Sigmoid colon (tissue), 4 donors: ENCODE results near the gene ANO9.

ENCODE experiments used
- EP300 ChIP-seq, 4 donors: sonication (generic); formaldehyde crosslinking; IDR thresholded peaks; one replicate each; pipeline ENCODE4 v1.6.1; 2017; ENCODE audit warnings: antibody characterized with exemption in 4 of 4
- POLR2A ChIP-seq, 2 donors: fragments of 450-650 bp; IDR thresholded peaks; one replicate each; pipeline ENCODE4 v1.6.1; 2016; ENCODE audit warnings: antibody characterized with exemption in 2 of 2, mild to moderate bottlenecking in 2 of 2, moderate library complexity in 2 of 2
- POLR2AphosphoS5 ChIP-seq, 4 donors: sonication (generic); formaldehyde crosslinking; IDR thresholded peaks; one replicate each; pipeline ENCODE4 v1.6.1; 2017; ENCODE audit warnings: antibody characterized with exemption in 4 of 4
- TF ChIP-seq, protein P1 (sequence below), 4 experiments: fragments of 450-650 bp in 3 of 4; fragments of 200-600 bp in 1 of 4; IDR thresholded peaks; one replicate each; pipeline ENCODE4 v1.5.1; 2016 to 2019; ENCODE audit warnings: antibody characterized with exemption in 4 of 4, mild to moderate bottlenecking in 3 of 4, moderate library complexity in 2 of 4

DNA sequence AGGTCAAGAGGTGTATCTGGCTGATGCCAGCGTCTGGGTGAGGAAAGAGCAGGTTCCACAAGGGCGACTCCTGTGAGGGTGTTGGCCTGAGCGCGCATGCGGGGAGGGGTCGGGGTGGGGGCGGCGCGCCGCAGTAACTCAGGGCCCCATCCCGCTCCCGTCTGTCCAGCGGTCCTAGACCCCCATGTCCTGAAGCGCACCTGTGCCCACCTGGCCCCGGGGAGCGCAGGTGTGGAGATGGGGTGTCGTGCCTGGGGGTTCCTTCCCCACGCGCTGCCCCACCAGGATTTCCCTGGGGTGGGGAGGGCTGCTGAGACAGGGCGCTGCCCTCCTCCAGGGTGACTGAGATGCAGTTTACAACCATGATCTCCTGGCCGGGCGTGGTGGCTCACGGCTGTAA is 44.4 kb upstream of the ANO9 start:
- TF ChIP-seq, protein P1, sequence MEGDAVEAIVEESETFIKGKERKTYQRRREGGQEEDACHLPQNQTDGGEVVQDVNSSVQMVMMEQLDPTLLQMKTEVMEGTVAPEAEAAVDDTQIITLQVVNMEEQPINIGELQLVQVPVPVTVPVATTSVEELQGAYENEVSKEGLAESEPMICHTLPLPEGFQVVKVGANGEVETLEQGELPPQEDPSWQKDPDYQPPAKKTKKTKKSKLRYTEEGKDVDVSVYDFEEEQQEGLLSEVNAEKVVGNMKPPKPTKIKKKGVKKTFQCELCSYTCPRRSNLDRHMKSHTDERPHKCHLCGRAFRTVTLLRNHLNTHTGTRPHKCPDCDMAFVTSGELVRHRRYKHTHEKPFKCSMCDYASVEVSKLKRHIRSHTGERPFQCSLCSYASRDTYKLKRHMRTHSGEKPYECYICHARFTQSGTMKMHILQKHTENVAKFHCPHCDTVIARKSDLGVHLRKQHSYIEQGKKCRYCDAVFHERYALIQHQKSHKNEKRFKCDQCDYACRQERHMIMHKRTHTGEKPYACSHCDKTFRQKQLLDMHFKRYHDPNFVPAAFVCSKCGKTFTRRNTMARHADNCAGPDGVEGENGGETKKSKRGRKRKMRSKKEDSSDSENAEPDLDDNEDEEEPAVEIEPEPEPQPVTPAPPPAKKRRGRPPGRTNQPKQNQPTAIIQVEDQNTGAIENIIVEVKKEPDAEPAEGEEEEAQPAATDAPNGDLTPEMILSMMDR (IDR thresholded peaks at IDR 0.05) = no peak
- no peak for TF ChIP-seq EP300 (IDR thresholded peaks at IDR 0.05)
- no peak for TF ChIP-seq POLR2A (IDR thresholded peaks at IDR 0.05)
- TF ChIP-seq POLR2AphosphoS5 (IDR thresholded peaks at IDR 0.05) = no peak
